ENCODE measurements around the gene NOM1.

Gene NOM1

GRCh38 chr7:157017149-157017548, 67.6 kb downstream of the NOM1 start:
- DNase-seq: no peak

GRCh38 chr7:157017603-157018327, 68.3 kb downstream of the NOM1 start:
- DNase-seq: no peak

GRCh38 chr7:157018328-157018996, 69.0 kb downstream of the NOM1 start:
- no peak for DNase-seq

- no peak for DNase-seq
Observed at GRCh38 chr7:157018997-157019608, 69.6 kb downstream of the NOM1 start.

- no peak for DNase-seq
Observed at GRCh38 chr7:157019718-157020451, 70.4 kb downstream of the NOM1 start.

GRCh38 chr7:157020514-157021070, 71.1 kb downstream of the NOM1 start:
- DNase-seq: no peak

GRCh38 chr7:157021071-157021870, 71.8 kb downstream of the NOM1 start:
- DNase-seq: no peak

- no peak for DNase-seq
Observed at GRCh38 chr7:157021871-157022680, 72.6 kb downstream of the NOM1 start.
